ENCODE results near the gene AP1S1. TPM values are rescaled to one million over a fixed set of nuclear protein-coding genes. Genes with fewer than 3 reads are reported as not detected.

The AP1S1 gene
- total and polyA plus RNA-seq, 2 of the 13 experiments (the other 11 are each of a cell fraction or from before 2014, with no cell fraction given) = 57.5 to 68.1 TPM

GRCh38 chr7:101122933-101123702 lies 31.2 kb upstream of the AP1S1 start (continued):
- TF ChIP-seq SAFB2 (CRISPR knock-in tag; IDR thresholded peaks at IDR 0.05; ENCODE audit: borderline replicate concordance, low read depth) (no peak), ZNF280D (CRISPR knock-in tag; IDR thresholded peaks at IDR 0.05) (no peak), KLF13 (CRISPR knock-in tag; IDR thresholded peaks at IDR 0.05) (no peak), THYN1 (CRISPR knock-in tag; IDR thresholded peaks at IDR 0.05; ENCODE audit: borderline replicate concordance, low read depth) (no peak), ZNF709 (CRISPR knock-in tag; IDR thresholded peaks at IDR 0.05) (no peak), HNRNPUL1 (IDR thresholded peaks at IDR 0.05; ENCODE audit: low read depth, low read length) (no peak), ZNF12 (CRISPR knock-in tag; IDR thresholded peaks at IDR 0.05) (no peak), U2AF1 (optimal IDR thresholded peaks at IDR 0.05; ENCODE audit: low read depth, low read length) (no peak), HMGXB3 (CRISPR knock-in tag; IDR thresholded peaks at IDR 0.05; ENCODE audit: borderline replicate concordance) (no peak), ZIK1 (CRISPR knock-in tag; IDR thresholded peaks at IDR 0.05; ENCODE audit: borderline replicate concordance, low read depth) (0 out of 2 replicates have a peak, but pooled peaks have one; percentile 25), KMT2A (CRISPR knock-in tag; IDR thresholded peaks at IDR 0.05) (no peak), ZNF441 (CRISPR knock-in tag; IDR thresholded peaks at IDR 0.05; ENCODE audit: borderline replicate concordance) (no peak), SAP130 (CRISPR knock-in tag; IDR thresholded peaks at IDR 0.05; ENCODE audit: low read depth) (peak; percentile 79), ONECUT2 (CRISPR knock-in tag; IDR thresholded peaks at IDR 0.05) (no peak)
- TF ChIP-seq, protein P1, sequence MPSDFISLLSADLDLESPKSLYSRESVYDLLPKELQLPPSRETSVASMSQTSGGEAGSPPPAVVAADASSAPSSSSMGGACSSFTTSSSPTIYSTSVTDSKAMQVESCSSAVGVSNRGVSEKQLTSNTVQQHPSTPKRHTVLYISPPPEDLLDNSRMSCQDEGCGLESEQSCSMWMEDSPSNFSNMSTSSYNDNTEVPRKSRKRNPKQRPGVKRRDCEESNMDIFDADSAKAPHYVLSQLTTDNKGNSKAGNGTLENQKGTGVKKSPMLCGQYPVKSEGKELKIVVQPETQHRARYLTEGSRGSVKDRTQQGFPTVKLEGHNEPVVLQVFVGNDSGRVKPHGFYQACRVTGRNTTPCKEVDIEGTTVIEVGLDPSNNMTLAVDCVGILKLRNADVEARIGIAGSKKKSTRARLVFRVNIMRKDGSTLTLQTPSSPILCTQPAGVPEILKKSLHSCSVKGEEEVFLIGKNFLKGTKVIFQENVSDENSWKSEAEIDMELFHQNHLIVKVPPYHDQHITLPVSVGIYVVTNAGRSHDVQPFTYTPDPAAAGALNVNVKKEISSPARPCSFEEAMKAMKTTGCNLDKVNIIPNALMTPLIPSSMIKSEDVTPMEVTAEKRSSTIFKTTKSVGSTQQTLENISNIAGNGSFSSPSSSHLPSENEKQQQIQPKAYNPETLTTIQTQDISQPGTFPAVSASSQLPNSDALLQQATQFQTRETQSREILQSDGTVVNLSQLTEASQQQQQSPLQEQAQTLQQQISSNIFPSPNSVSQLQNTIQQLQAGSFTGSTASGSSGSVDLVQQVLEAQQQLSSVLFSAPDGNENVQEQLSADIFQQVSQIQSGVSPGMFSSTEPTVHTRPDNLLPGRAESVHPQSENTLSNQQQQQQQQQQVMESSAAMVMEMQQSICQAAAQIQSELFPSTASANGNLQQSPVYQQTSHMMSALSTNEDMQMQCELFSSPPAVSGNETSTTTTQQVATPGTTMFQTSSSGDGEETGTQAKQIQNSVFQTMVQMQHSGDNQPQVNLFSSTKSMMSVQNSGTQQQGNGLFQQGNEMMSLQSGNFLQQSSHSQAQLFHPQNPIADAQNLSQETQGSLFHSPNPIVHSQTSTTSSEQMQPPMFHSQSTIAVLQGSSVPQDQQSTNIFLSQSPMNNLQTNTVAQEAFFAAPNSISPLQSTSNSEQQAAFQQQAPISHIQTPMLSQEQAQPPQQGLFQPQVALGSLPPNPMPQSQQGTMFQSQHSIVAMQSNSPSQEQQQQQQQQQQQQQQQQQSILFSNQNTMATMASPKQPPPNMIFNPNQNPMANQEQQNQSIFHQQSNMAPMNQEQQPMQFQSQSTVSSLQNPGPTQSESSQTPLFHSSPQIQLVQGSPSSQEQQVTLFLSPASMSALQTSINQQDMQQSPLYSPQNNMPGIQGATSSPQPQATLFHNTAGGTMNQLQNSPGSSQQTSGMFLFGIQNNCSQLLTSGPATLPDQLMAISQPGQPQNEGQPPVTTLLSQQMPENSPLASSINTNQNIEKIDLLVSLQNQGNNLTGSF (CRISPR knock-in tag; IDR thresholded peaks at IDR 0.05) = no peak

Measured in HepG2 (cell line).